HCT116 (cell line): ENCODE results near the gene PRKCH.

Experiments
- ELF1 ChIP-seq: IDR thresholded peaks from 2 replicates; pipeline ENCODE4 v1.6.1; 2012; ENCODE audit warnings: low read depth, borderline replicate concordance
- EZH2 ChIP-seq: fragments of 200-600 bp; sonication (generic); IDR thresholded peaks from 2 replicates; pipeline ENCODE4 v1.6.1; 2017; ENCODE audit warnings: antibody characterized with exemption, mixed run types
- POLR2AphosphoS5 ChIP-seq: IDR thresholded peaks from 2 replicates; pipeline ENCODE4 v1.6.1; 2011; ENCODE audit warnings: mild to moderate bottlenecking, low read depth, low read length, moderate library complexity
- RAD21 ChIP-seq: IDR thresholded peaks from 2 replicates; pipeline ENCODE4 v1.6.1; 2012; ENCODE audit warnings: low read depth, mild to moderate bottlenecking
- SP1 ChIP-seq: IDR thresholded peaks from 2 replicates; pipeline ENCODE4 v1.6.1; 2012; ENCODE audit warnings: low read depth
- TCF7L2 ChIP-seq: IDR thresholded peaks from 2 replicates; pipeline ENCODE4 v1.7.0; 2011; ENCODE audit warnings: borderline replicate concordance, inconsistent platforms; ENCODE audit not compliant: insufficient read depth, insufficient read length; ENCODE audit errors: extremely low read depth
- YY1 ChIP-seq: IDR thresholded peaks from 2 replicates; pipeline ENCODE4 v1.6.1; 2011; ENCODE audit warnings: low read length, low read depth, moderate library complexity, mild to moderate bottlenecking; ENCODE audit not compliant: insufficient replicate concordance; ENCODE audit errors: extremely low read depth
- ZFX ChIP-seq: fragments of 450-650 bp; IDR thresholded peaks from 2 replicates; pipeline ENCODE4 v1.6.1; 2017
- ZNF274 ChIP-seq: fragments of 200-500 bp; sonication (Bioruptor generic); IDR thresholded peaks from 2 replicates; pipeline ENCODE4 v1.6.1; 2014; ENCODE audit warnings: mild to moderate bottlenecking, low read depth, low read length, inconsistent platforms
- TF ChIP-seq, protein P1 (sequence below), 3 experiments: fragments of 200-600 bp in 1 of 3; sonication (generic) in 1 of 3; IDR thresholded peaks in 2 of 3; conservative IDR thresholded peaks in 1 of 3; 2 replicates each; pipeline ENCODE4 v1.5.1; 2012 to 2017; ENCODE audit warnings: low read depth in 2 of 3, low read length in 2 of 3, antibody characterized with exemption in 1 of 3, borderline replicate concordance in 1 of 3, control low read depth in 1 of 3, mild to moderate bottlenecking in 1 of 3, mixed read lengths in 1 of 3, mixed run types in 1 of 3, moderate library complexity in 1 of 3; ENCODE audit not compliant: insufficient read depth in 1 of 3
- TF ChIP-seq, protein P2 (sequence below): IDR thresholded peaks from 2 replicates; pipeline ENCODE4 v1.6.1; 2012; ENCODE audit warnings: low read depth

DNA sequence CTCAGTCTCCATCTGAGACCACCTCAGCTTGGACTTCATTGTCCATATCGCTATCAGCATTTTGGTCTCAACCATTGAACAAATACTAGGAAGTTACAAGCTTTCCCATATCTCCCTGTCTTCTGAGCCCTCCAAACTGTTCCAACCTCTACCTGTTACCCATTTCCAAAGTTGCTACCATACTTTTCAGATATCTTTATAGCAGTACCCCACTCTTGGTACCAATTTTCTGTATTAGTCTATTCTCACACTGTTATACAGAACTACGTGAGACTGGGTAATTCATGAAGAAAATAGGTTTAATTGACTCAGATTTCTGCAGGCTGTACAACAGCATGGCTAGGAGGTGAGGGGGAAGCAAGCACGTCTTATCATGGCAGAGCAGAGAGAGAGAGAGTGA is 53.8 kb downstream of the PRKCH start:
- TF ChIP-seq, protein P1, sequence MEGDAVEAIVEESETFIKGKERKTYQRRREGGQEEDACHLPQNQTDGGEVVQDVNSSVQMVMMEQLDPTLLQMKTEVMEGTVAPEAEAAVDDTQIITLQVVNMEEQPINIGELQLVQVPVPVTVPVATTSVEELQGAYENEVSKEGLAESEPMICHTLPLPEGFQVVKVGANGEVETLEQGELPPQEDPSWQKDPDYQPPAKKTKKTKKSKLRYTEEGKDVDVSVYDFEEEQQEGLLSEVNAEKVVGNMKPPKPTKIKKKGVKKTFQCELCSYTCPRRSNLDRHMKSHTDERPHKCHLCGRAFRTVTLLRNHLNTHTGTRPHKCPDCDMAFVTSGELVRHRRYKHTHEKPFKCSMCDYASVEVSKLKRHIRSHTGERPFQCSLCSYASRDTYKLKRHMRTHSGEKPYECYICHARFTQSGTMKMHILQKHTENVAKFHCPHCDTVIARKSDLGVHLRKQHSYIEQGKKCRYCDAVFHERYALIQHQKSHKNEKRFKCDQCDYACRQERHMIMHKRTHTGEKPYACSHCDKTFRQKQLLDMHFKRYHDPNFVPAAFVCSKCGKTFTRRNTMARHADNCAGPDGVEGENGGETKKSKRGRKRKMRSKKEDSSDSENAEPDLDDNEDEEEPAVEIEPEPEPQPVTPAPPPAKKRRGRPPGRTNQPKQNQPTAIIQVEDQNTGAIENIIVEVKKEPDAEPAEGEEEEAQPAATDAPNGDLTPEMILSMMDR (IDR thresholded peaks at IDR 0.05 in 2 of 3, conservative IDR thresholded peaks at IDR 0.05 in 1 of 3; ENCODE audit: borderline replicate concordance in 1 of 3, insufficient read depth in 1 of 3, low read depth in 2 of 3, low read length in 2 of 3), result no peak
- TF ChIP-seq, protein P2, sequence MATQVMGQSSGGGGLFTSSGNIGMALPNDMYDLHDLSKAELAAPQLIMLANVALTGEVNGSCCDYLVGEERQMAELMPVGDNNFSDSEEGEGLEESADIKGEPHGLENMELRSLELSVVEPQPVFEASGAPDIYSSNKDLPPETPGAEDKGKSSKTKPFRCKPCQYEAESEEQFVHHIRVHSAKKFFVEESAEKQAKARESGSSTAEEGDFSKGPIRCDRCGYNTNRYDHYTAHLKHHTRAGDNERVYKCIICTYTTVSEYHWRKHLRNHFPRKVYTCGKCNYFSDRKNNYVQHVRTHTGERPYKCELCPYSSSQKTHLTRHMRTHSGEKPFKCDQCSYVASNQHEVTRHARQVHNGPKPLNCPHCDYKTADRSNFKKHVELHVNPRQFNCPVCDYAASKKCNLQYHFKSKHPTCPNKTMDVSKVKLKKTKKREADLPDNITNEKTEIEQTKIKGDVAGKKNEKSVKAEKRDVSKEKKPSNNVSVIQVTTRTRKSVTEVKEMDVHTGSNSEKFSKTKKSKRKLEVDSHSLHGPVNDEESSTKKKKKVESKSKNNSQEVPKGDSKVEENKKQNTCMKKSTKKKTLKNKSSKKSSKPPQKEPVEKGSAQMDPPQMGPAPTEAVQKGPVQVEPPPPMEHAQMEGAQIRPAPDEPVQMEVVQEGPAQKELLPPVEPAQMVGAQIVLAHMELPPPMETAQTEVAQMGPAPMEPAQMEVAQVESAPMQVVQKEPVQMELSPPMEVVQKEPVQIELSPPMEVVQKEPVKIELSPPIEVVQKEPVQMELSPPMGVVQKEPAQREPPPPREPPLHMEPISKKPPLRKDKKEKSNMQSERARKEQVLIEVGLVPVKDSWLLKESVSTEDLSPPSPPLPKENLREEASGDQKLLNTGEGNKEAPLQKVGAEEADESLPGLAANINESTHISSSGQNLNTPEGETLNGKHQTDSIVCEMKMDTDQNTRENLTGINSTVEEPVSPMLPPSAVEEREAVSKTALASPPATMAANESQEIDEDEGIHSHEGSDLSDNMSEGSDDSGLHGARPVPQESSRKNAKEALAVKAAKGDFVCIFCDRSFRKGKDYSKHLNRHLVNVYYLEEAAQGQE, result no peak
- TF ChIP-seq ZNF274, result no peak
- TF ChIP-seq TCF7L2, result no peak
- TF ChIP-seq ZFX, result no peak
- no peak for TF ChIP-seq RAD21
- no peak for TF ChIP-seq ELF1
- no peak for TF ChIP-seq YY1
- no peak for TF ChIP-seq EZH2
- TF ChIP-seq POLR2AphosphoS5, result no peak
- TF ChIP-seq SP1, result no peak
